Panc1 (cell line): ENCODE results near the gene LPGAT1.

Source experiments
- CTCF ChIP-seq: fragments of 450-650 bp; IDR thresholded peaks from 2 replicates; pipeline ENCODE4 v1.5.1; 2017; ENCODE audit warnings: mild to moderate bottlenecking
- POLR2AphosphoS5 ChIP-seq: IDR thresholded peaks from 2 replicates; pipeline ENCODE4 v1.6.1; 2012; ENCODE audit warnings: mild to moderate bottlenecking, low read depth, low read length, moderate library complexity
- TF ChIP-seq, protein P1 (sequence below), 2 experiments: IDR thresholded peaks; 2 replicates each; pipeline ENCODE4 v1.6.1; 2011 to 2012; ENCODE audit warnings: low read depth in 2 of 2, control low read depth in 1 of 2, low read length in 1 of 2, mild to moderate bottlenecking in 1 of 2, moderate library complexity in 1 of 2; ENCODE audit not compliant: insufficient read depth in 1 of 2

DNA sequence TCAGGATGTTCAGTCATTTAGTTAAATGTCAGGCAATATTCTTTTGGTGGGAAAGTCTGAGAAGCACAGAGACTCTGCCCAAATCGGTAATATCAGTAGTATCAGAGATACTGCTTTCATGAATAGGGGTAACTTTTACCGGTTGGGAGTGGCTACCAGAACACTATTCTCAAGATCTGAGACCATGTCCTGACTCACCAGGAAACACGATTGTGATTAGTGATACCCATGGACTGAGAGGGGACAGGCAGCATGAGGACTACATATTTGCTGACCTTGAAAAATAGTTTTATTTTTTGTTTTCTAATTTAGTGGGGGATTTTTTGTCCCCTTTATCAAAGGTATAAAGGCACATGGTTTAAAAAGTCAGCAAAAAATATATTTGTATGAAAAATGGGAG lies 79.1 kb downstream of the LPGAT1 start:
- TF ChIP-seq CTCF, result no peak
- no peak for TF ChIP-seq POLR2AphosphoS5
- TF ChIP-seq, protein P1, sequence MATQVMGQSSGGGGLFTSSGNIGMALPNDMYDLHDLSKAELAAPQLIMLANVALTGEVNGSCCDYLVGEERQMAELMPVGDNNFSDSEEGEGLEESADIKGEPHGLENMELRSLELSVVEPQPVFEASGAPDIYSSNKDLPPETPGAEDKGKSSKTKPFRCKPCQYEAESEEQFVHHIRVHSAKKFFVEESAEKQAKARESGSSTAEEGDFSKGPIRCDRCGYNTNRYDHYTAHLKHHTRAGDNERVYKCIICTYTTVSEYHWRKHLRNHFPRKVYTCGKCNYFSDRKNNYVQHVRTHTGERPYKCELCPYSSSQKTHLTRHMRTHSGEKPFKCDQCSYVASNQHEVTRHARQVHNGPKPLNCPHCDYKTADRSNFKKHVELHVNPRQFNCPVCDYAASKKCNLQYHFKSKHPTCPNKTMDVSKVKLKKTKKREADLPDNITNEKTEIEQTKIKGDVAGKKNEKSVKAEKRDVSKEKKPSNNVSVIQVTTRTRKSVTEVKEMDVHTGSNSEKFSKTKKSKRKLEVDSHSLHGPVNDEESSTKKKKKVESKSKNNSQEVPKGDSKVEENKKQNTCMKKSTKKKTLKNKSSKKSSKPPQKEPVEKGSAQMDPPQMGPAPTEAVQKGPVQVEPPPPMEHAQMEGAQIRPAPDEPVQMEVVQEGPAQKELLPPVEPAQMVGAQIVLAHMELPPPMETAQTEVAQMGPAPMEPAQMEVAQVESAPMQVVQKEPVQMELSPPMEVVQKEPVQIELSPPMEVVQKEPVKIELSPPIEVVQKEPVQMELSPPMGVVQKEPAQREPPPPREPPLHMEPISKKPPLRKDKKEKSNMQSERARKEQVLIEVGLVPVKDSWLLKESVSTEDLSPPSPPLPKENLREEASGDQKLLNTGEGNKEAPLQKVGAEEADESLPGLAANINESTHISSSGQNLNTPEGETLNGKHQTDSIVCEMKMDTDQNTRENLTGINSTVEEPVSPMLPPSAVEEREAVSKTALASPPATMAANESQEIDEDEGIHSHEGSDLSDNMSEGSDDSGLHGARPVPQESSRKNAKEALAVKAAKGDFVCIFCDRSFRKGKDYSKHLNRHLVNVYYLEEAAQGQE (IDR thresholded peaks at IDR 0.05; ENCODE audit: insufficient read depth in 1 of 2, low read depth in 2 of 2, low read length in 1 of 2), result no peak
